Lung (tissue), 12 donors: ENCODE measurements around the gene FHL3. TPM values are rescaled to one million over a fixed set of nuclear protein-coding genes. Genes with fewer than 3 reads are reported as not detected.
"Not testable (repeated sequence)": the region's sequence is repeated elsewhere in the genome, so short reads cannot be mapped to it uniquely, and the experiment has no call there.

Experiments used
- ATAC-seq: fragments of 200-7000 bp; cut with Tn5 transposase; one replicate; pipeline ENCODE4 v1.9.1; 2020; ENCODE audit warnings: moderate number of reproducible peaks; ENCODE audit not compliant: insufficient read depth, low FRiP score
- DNase-seq, 3 donors: peaks; one replicate each; pipeline ENCODE4 v3.0.0-alpha.2; 2013 to 2017
- H3K27ac ChIP-seq, 2 donors: one replicate each; pipeline ENCODE4 v1.5.1; 2013; ENCODE audit warnings: mild to moderate bottlenecking in 2 of 2, moderate library complexity in 2 of 2, control low read depth in 1 of 2, inconsistent platforms in 1 of 2, low read depth in 1 of 2, low read length in 1 of 2
- H3K27me3 ChIP-seq, 3 donors: one replicate each; pipeline ENCODE4 v1.5.1; 2013; ENCODE audit warnings: low read length in 2 of 3; ENCODE audit not compliant: control insufficient read depth in 3 of 3, insufficient read depth in 3 of 3
- H3K36me3 ChIP-seq, 4 donors: one replicate each; pipeline ENCODE4 v1.5.1; 2013; ENCODE audit warnings: low read length in 4 of 4, mild to moderate bottlenecking in 1 of 4, moderate library complexity in 1 of 4; ENCODE audit not compliant: control insufficient read depth in 4 of 4, insufficient read depth in 4 of 4
- H3K4me1 ChIP-seq, 5 donors: one replicate each; pipeline ENCODE4 v1.5.1; 2013; ENCODE audit warnings: low read length in 5 of 5, mild to moderate bottlenecking in 2 of 5, moderate library complexity in 1 of 5; ENCODE audit not compliant: control insufficient read depth in 5 of 5, insufficient read depth in 5 of 5
- H3K4me3 ChIP-seq: one replicate; pipeline ENCODE4 v1.5.1; 2013; ENCODE audit warnings: mild to moderate bottlenecking, control low read depth, moderate library complexity
- H3K9ac ChIP-seq, 2 donors: one replicate each; pipeline ENCODE4 v1.5.1; 2013; ENCODE audit warnings: low read length in 2 of 2, control low read depth in 1 of 2; ENCODE audit not compliant: insufficient read depth in 1 of 2
- H3K9me3 ChIP-seq, 4 donors: one replicate each; pipeline ENCODE4 v1.5.1; 2013; ENCODE audit warnings: low read length in 3 of 4, mild to moderate bottlenecking in 1 of 4, moderate library complexity in 1 of 4; ENCODE audit not compliant: control insufficient read depth in 4 of 4, insufficient read depth in 3 of 4
- WGBS, 2 donors: extraction: QIAGEN DNeasy Blood & Tissue Kit; methylation state at CpG; one replicate each; pipeline ENCODE4 v1.1.7; 2013; 5-methylcytosine and 5-hydroxymethylcytosine counted together
- polyA plus RNA-seq, 2 donors: library from polyadenylated mRNA; stranded (reverse); fragments of 200-250 nt; gene quantifications; one replicate each; pipeline ENCODE4 v1.2.1, GENCODE V29; 2013
- total RNA-seq, 2 donors: library from RNA; depleted of rRNA in 1 of 2; stranded (reverse); fragments of >200 nt in 1 of 2; gene quantifications; one replicate each; pipeline ENCODE4 v1.2.1, GENCODE V29; 2014 to 2021
- TF ChIP-seq, protein P1 (sequence below): IDR thresholded peaks from 2 replicates; pipeline ENCODE4 v1.5.1; 2012; ENCODE audit warnings: mild to moderate bottlenecking; ENCODE audit errors: control extremely low read depth, extremely low read depth
- donor health status: control.
- donor health status: control.
- donor health status: Bipolar disorder and iron deficiency.
- donor health status: healthy.
- donor health status: DM: yes; HTN: yes; CAD: no.

Gene FHL3
- total and polyA plus RNA-seq, 4 donors, result 10.0 to 33.1 (median 23.9) TPM

GRCh38 chr1:38037221-38037939 lies 32.1 kb upstream of the FHL3 start:
- Histone ChIP-seq H3K4me3 (no peak overlapping the region), H3K27me3 (peaks cover under 1 to 26% (median 14%) of the 10 kb centered on the region in 3 donors), H3K9me3 (no peaks in the 10 kb centered on the region), H3K27ac (no peak overlapping the region), H3K36me3 (no peaks in the 10 kb centered on the region), H3K4me1 (peaks cover 0 to 13% (median 0%) of the 10 kb centered on the region in 5 donors), H3K9ac (no peak overlapping the region)
- DNase-seq (no peak), ATAC-seq (no peak)
- 38 to 43% methylated on average over 5 of the region's 5 CpGs for WGBS, 2 donors
- TF ChIP-seq, protein P1, sequence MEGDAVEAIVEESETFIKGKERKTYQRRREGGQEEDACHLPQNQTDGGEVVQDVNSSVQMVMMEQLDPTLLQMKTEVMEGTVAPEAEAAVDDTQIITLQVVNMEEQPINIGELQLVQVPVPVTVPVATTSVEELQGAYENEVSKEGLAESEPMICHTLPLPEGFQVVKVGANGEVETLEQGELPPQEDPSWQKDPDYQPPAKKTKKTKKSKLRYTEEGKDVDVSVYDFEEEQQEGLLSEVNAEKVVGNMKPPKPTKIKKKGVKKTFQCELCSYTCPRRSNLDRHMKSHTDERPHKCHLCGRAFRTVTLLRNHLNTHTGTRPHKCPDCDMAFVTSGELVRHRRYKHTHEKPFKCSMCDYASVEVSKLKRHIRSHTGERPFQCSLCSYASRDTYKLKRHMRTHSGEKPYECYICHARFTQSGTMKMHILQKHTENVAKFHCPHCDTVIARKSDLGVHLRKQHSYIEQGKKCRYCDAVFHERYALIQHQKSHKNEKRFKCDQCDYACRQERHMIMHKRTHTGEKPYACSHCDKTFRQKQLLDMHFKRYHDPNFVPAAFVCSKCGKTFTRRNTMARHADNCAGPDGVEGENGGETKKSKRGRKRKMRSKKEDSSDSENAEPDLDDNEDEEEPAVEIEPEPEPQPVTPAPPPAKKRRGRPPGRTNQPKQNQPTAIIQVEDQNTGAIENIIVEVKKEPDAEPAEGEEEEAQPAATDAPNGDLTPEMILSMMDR, result no peak

DNA sequence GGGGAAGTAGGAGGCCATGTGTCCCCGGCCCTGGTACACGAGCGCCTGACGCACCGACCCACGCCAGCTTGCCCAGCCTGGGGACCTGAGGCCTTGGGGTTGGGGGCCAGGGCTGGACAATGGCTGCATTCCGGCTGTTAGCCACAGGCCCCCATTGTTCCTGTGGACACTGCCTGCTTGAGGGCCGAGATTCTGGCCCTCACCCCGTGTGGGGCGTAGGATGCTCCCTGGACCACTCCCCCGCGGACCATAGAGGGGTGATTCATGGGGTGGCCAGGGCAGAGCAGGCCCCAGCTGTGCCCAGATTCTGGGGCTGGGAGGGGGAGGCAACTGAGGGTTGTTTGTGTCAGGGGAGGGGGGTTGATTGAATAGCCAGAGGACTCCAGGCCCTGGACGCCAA lies 29.6 kb upstream of the FHL3 start:
- TF ChIP-seq, protein P1, result no peak
- no peak for DNase-seq
- Histone ChIP-seq H3K4me1 (peaks cover 0 to 12% (median 4%) of the 10 kb centered on the region in 5 donors), H3K9me3 (no peaks in the 10 kb centered on the region), H3K9ac (no peak overlapping the region), H3K36me3 (no peaks in the 10 kb centered on the region), H3K4me3 (no peak overlapping the region), H3K27me3 (peaks cover 0 to 5% (median 0%) of the 10 kb centered on the region in 3 donors), H3K27ac (no peak overlapping the region)
- ATAC-seq, result no peak
- WGBS, 2 donors, result 93 to 95% methylated on average over 13 of the region's 13 CpGs

DNA sequence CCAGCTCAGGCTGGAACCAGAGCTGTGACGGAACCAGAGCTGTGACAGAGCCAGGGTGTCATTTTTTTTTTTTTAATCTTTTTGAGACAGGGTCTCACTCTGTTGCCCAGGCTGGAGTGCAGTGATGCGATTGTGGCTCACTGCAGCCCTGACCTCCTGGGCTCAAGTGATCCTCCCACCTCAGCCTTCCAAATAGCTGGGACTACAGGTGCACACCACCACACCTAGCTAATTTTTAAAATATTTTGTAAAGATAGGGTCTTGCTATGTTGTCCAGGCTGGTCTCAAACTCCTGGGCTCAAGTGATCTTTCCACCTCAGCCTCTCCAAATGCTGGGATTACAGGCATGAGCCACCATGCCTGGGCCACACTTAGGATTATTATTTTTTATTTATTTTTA lies 27.7 kb upstream of the FHL3 start:
- not testable (repeated sequence) for DNase-seq, H3K27ac ChIP-seq, H3K27me3 ChIP-seq, ATAC-seq, H3K36me3 ChIP-seq, H3K9me3 ChIP-seq, H3K4me3 ChIP-seq, H3K9ac ChIP-seq
- WGBS, 2 donors, result 94 to 97% methylated on average over 2 of the region's 2 CpGs
- peaks cover 2 to 30% (median 11%) of the 10 kb centered on the region in 5 donors for H3K4me1 ChIP-seq

- DNase-seq (no peak), ATAC-seq (no peak)
- Histone ChIP-seq H3K9ac (no peak overlapping the region), H3K4me1 (peaks cover 2 to 30% (median 11%) of the 10 kb centered on the region in 5 donors), H3K27ac (no peak overlapping the region), H3K9me3 (no peaks in the 10 kb centered on the region), H3K4me3 (no peak overlapping the region), H3K27me3 (no peaks in the 10 kb centered on the region), H3K36me3 (peaks cover 0 to 3% (median 0%) of the 10 kb centered on the region in 4 donors)
- TF ChIP-seq, protein P1, result no peak
- 71 to 87% methylated on average over 4 of the region's 4 CpGs for WGBS, 2 donors
Observed at GRCh38 chr1:38031513-38031866, 26.2 kb upstream of the FHL3 start.
